IMR-90 (cell line): ENCODE data around the gene URB2. TPM values are rescaled to one million over a fixed set of nuclear protein-coding genes. Genes with fewer than 3 reads are reported as not detected.

Experiments used
- ATAC-seq: fragments of 200-7000 bp; cut with Tn5 transposase; 2 replicates; pipeline ENCODE4 v1.9.1; 2020; ENCODE audit warnings: low read depth, mild to moderate bottlenecking, moderate library complexity
- BruUV-seq: library from RNA; stranded (reverse); fragments of 400-500 nt; replicated peaks from 2 replicates; lab custom pipeline; 2021; lab: Mats Ljungman, UMichigan
- CTCF ChIA-PET: fragments of 300-600 bp; formaldehyde crosslinking; extraction: SDS; loops from one replicate; lab custom pipeline; 2021; ENCODE audit warnings: antibody characterized with exemption; lab: Yijun Ruan, JAX
- POLR2A ChIA-PET: fragments of 300-600 bp; sonication (Branson Sonifier 250); formaldehyde crosslinking; loops from one replicate; lab custom pipeline; 2022; ENCODE audit warnings: antibody characterized with exemption; ENCODE audit not compliant: unreplicated experiment; lab: Charles Lee
- DNase-seq: peaks from one replicate; pipeline ENCODE4 v3.0.0; 2013
- H2AFZ ChIP-seq: replicated peaks from 2 replicates; pipeline ENCODE3; 2013; ENCODE audit warnings: low read length, mild to moderate bottlenecking; ENCODE audit not compliant: poor library complexity
- H2AK5ac ChIP-seq: 2 replicates; pipeline ENCODE4 v1.6.1; 2013; ENCODE audit warnings: low read depth, low read length, inconsistent platforms
- H2AK9ac ChIP-seq: replicated peaks from 2 replicates; pipeline ENCODE3; 2013; ENCODE audit warnings: mild to moderate bottlenecking, low read depth, low read length, moderate library complexity; ENCODE audit not compliant: poor library complexity
- H2BK120ac ChIP-seq: 2 replicates; pipeline ENCODE4 v1.6.1; 2013; ENCODE audit warnings: low read depth, low read length, inconsistent platforms
- H2BK15ac ChIP-seq: 3 replicates; pipeline ENCODE4 v1.6.1; 2013; ENCODE audit warnings: low read depth, low read length, inconsistent platforms
- H2BK20ac ChIP-seq: 2 replicates; pipeline ENCODE4 v1.6.1; 2013; ENCODE audit warnings: low read depth, mild to moderate bottlenecking, inconsistent platforms, low read length, moderate library complexity
- H2BK5ac ChIP-seq: 2 replicates; pipeline ENCODE4 v1.6.1; 2013; ENCODE audit warnings: mild to moderate bottlenecking, low read depth, low read length, inconsistent platforms; ENCODE audit not compliant: poor library complexity, severe bottlenecking
- H3K14ac ChIP-seq: replicated peaks from 2 replicates; pipeline ENCODE4 v1.6.1; 2013; ENCODE audit warnings: low read depth, low read length, inconsistent platforms
- H3K18ac ChIP-seq: 2 replicates; pipeline ENCODE4 v1.6.1; 2013; ENCODE audit warnings: low read depth, low read length, control low read depth
- H3K23ac ChIP-seq: 2 replicates; pipeline ENCODE4 v1.6.1; 2013; ENCODE audit warnings: low read depth, low read length, inconsistent platforms
- H3K27ac ChIP-seq: 2 replicates; pipeline ENCODE4 v1.5.1; 2013; ENCODE audit warnings: mild to moderate bottlenecking, control low read depth, low read length; ENCODE audit not compliant: insufficient read depth
- H3K27me3 ChIP-seq: 2 replicates; pipeline ENCODE4 v1.6.1; 2013; ENCODE audit warnings: low read length; ENCODE audit not compliant: control insufficient read depth, insufficient read depth
- H3K36me3 ChIP-seq: 2 replicates; pipeline ENCODE4 v1.6.1; 2013; ENCODE audit warnings: low read length, mixed read lengths; ENCODE audit not compliant: control insufficient read depth, insufficient read depth
- H3K4ac ChIP-seq: 2 replicates; pipeline ENCODE4 v1.6.1; 2013; ENCODE audit warnings: low read depth, low read length, inconsistent platforms
- H3K4me1 ChIP-seq: 2 replicates; pipeline ENCODE4 v1.6.1; 2013; ENCODE audit warnings: low read length, mixed read lengths; ENCODE audit not compliant: control insufficient read depth, insufficient read depth
- H3K4me2 ChIP-seq: 2 replicates; pipeline ENCODE4 v1.6.1; 2013; ENCODE audit warnings: low read depth, mild to moderate bottlenecking, control low read depth, low read length, moderate library complexity
- H3K4me3 ChIP-seq: 2 replicates; pipeline ENCODE4 v1.5.1; 2013; ENCODE audit warnings: low read depth, mild to moderate bottlenecking, control low read depth, low read length, moderate library complexity; ENCODE audit not compliant: insufficient read depth
- H3K56ac ChIP-seq: 2 replicates; pipeline ENCODE4 v1.6.1; 2013; ENCODE audit warnings: low read length, inconsistent platforms; ENCODE audit not compliant: insufficient read depth; ENCODE audit errors: extremely low read depth
- H3K79me1 ChIP-seq, 2 experiments: 2 replicates each; pipeline ENCODE4 v1.6.1; 2013; ENCODE audit warnings: low read length in 2 of 2, inconsistent platforms in 1 of 2, low read depth in 1 of 2
- H3K9ac ChIP-seq: 2 replicates; pipeline ENCODE4 v1.6.1; 2013; ENCODE audit warnings: low read depth, low read length, control low read depth
- H3K9me1 ChIP-seq: 2 replicates; pipeline ENCODE4 v1.6.1; 2013; ENCODE audit warnings: low read length, inconsistent platforms; ENCODE audit not compliant: insufficient read depth
- H3K9me3 ChIP-seq: 2 replicates; pipeline ENCODE4 v1.6.1; 2013; ENCODE audit warnings: low read length; ENCODE audit not compliant: control insufficient read depth, insufficient read depth
- H4K20me1 ChIP-seq: 2 replicates; pipeline ENCODE4 v1.6.1; 2013; ENCODE audit warnings: low read length, inconsistent platforms; ENCODE audit not compliant: insufficient read depth
- H4K5ac ChIP-seq: 2 replicates; pipeline ENCODE4 v1.6.1; 2013; ENCODE audit warnings: mild to moderate bottlenecking, low read depth, low read length, control low read depth
- H4K8ac ChIP-seq, 2 experiments: 2 replicates each; pipeline ENCODE4 v1.6.1; 2013; ENCODE audit warnings: low read depth in 2 of 2, low read length in 2 of 2, control low read depth in 1 of 2, inconsistent platforms in 1 of 2
- H4K91ac ChIP-seq: 2 replicates; pipeline ENCODE4 v1.6.1; 2013; ENCODE audit warnings: low read depth, low read length, inconsistent platforms; ENCODE audit not compliant: insufficient read depth
- CEBPB ChIP-seq: IDR thresholded peaks from 2 replicates; pipeline ENCODE4 v1.6.1; 2012; ENCODE audit warnings: low read depth, low read length, improper control_type of control experiment
- RCOR1 ChIP-seq: IDR thresholded peaks from 2 replicates; pipeline ENCODE4 v1.6.1; 2012; ENCODE audit warnings: mild to moderate bottlenecking, low read length, improper control_type of control experiment; ENCODE audit not compliant: insufficient replicate concordance
- whole genome bisulfite sequencing, 2 experiments: methylation state at CpG; one replicate each; pipeline versions ENCODE4 v1.1.5 to v1.1.7; 2013; ENCODE audit warnings: missing lambda C conversion rate in 2 of 2; ENCODE audit not compliant: insufficient read length in 1 of 2; ENCODE audit errors: extremely low coverage in 2 of 2; 5-methylcytosine and 5-hydroxymethylcytosine counted together
- dilution Hi-C: fragments of 300-500 bp; cut with HindIII; formaldehyde crosslinking; loops from one replicate; pipeline ENCODE4 v1.14.3; 2018; ENCODE audit warnings: low sequenced_read_pairs; ENCODE audit not compliant: unreplicated experiment
- in situ Hi-C: fragments of 300-500 bp; cut with MboI; formaldehyde crosslinking; loops from 3 replicates; pipeline ENCODE4 v1.14.3; 2019; ENCODE audit warnings: low sequenced_read_pairs, inconsistent platforms, mixed read lengths
- intact Hi-C: fragments of 100-400 bp; cut with micrococcal nuclease; formaldehyde crosslinking; loops from 2 replicates; pipeline ENCODE4 v1.10.0; 2022
- polyA plus RNA-seq, 3 experiments: library from polyadenylated mRNA; depleted of rRNA; stranded (reverse); fragments of >200 nt; gene quantifications; 2 replicates each; pipeline ENCODE4 v1.2.3, GENCODE V29; 2012; ENCODE audit warnings: low replicate concordance in 1 of 3
- total RNA-seq: library from RNA; depleted of rRNA; stranded (reverse); fragments of >200 nt; gene quantifications from 2 replicates; pipeline ENCODE4 v1.2.3, GENCODE V29; 2012

URB2 gene
- total and polyA plus RNA-seq, 2 of the 4 experiments (the other 2 are of a cell fraction), result 5.9 to 15.4 TPM

- H3K4me2 ChIP-seq, result no peak overlapping the region
- dilution Hi-C loops, result no loop called here
- H4K91ac ChIP-seq, result no peak overlapping the region
- H3K9me3 ChIP-seq, result no peaks in the 10 kb centered on the region
- POLR2A ChIA-PET, result no interaction called here
- H3K79me1 ChIP-seq, result peaks cover 25 to 33% of the 10 kb centered on the region in 2 experiments; a peak in 3 of 4 replicates
- peaks cover 14% of the 10 kb centered on the region; the same call in 1 of the 2 replicates for H4K20me1 ChIP-seq
- no peak overlapping the region for H2AK9ac ChIP-seq
- no peak overlapping the region for H3K18ac ChIP-seq
- no peak overlapping the region for H2AK5ac ChIP-seq
- H3K23ac ChIP-seq, result no peak overlapping the region
- no peak overlapping the region for H3K9ac ChIP-seq
- no peak overlapping the region for H4K5ac ChIP-seq
- peaks cover 33% of the 10 kb centered on the region for H3K36me3 ChIP-seq
- no peak overlapping the region for H4K8ac ChIP-seq
- WGBS, 2 experiments, result 100% methylated on average over 1 of the region's 6 CpGs; no CpG with 5 or more reads in 1 of the 2 experiments
- no peak overlapping the region for H2BK20ac ChIP-seq
- no peak overlapping the region for H3K27ac ChIP-seq
- no peak overlapping the region for H2BK5ac ChIP-seq
- H3K14ac ChIP-seq, result no peak overlapping the region
- H3K9me1 ChIP-seq, result no peaks in the 10 kb centered on the region
- no peak overlapping the region for H3K4ac ChIP-seq
- BruUV-seq, result no TSS peak
- peaks cover 4% of the 10 kb centered on the region; the same call in 1 of the 2 replicates for H3K4me1 ChIP-seq
- in situ Hi-C loops, result no loop called here
- H3K27me3 ChIP-seq, result no peaks in the 10 kb centered on the region
- no peak overlapping the region for H2AFZ ChIP-seq
- no peak overlapping the region for H3K4me3 ChIP-seq
- TF ChIP-seq RCOR1, result no peak
- TF ChIP-seq CEBPB, result 0 out of 2 replicates have a peak, but pooled peaks have one; percentile 32
- ATAC-seq (peak; percentile 67), DNase-seq (no peak)
- CTCF ChIA-PET, result no interaction called here
- intact Hi-C loops, result no loop called here
- no peak overlapping the region for H2BK15ac ChIP-seq
- no peak overlapping the region for H2BK120ac ChIP-seq
- no peak overlapping the region for H3K56ac ChIP-seq
Observed at GRCh38 chr1:229643996-229644745, 18.1 kb downstream of the URB2 start.
